DND-41 (cell line): Measurements from ENCODE around the gene PSAP.

ENCODE experiments used
- ATAC-seq: fragments of 200-7000 bp; cut with Tn5 transposase; 3 replicates; pipeline ENCODE4 v1.9.1; 2021; ENCODE audit warnings: low read depth; ENCODE audit not compliant: insufficient read depth
- DNase-seq: peaks from one replicate; pipeline ENCODE4 v3.0.0-alpha.2; 2020
- H2AFZ ChIP-seq: 2 replicates; pipeline ENCODE4 v1.6.0; 2012; ENCODE audit warnings: low read depth, low read length
- H3K27ac ChIP-seq: 2 replicates; pipeline ENCODE4 v1.5.1; 2012; ENCODE audit warnings: low read length, inconsistent platforms
- H3K27me3 ChIP-seq: fragments of 200-600 bp; sonication (generic); 2 replicates; pipeline ENCODE4 v1.6.0; 2012; ENCODE audit warnings: low read length, mild to moderate bottlenecking, inconsistent platforms; ENCODE audit not compliant: insufficient read depth, poor library complexity
- H3K36me3 ChIP-seq: 2 replicates; pipeline ENCODE4 v1.5.1; 2012; ENCODE audit warnings: low read length, inconsistent platforms; ENCODE audit not compliant: insufficient read depth
- H3K4me1 ChIP-seq: 2 replicates; pipeline ENCODE4 v1.5.1; 2012; ENCODE audit warnings: mild to moderate bottlenecking, low read length; ENCODE audit not compliant: insufficient read depth
- H3K4me2 ChIP-seq: 2 replicates; pipeline ENCODE4 v1.6.0; 2012; ENCODE audit warnings: mild to moderate bottlenecking, moderate library complexity, low read length, inconsistent platforms; ENCODE audit not compliant: insufficient read depth
- H3K4me3 ChIP-seq, 2 experiments: fragments of 200-600 bp in 1 of 2; shearing (Covaris generic) in 1 of 2; 2 replicates each; pipeline ENCODE4 v1.5.1; 2012 to 2016; ENCODE audit warnings: inconsistent platforms in 2 of 2, low read length in 2 of 2, mild to moderate bottlenecking in 2 of 2, low read depth in 1 of 2, moderate library complexity in 1 of 2
- H3K79me2 ChIP-seq: 2 replicates; pipeline ENCODE4 v1.6.0; 2012; ENCODE audit warnings: low read length, inconsistent platforms; ENCODE audit not compliant: insufficient read depth
- H3K9ac ChIP-seq: 2 replicates; pipeline ENCODE4 v1.6.0; 2012; ENCODE audit warnings: low read depth, mild to moderate bottlenecking, inconsistent platforms, low read length, moderate library complexity
- H3K9me3 ChIP-seq: 2 replicates; pipeline ENCODE4 v1.5.1; 2012; ENCODE audit warnings: low read length, moderate library complexity, mild to moderate bottlenecking, inconsistent platforms; ENCODE audit not compliant: insufficient read depth, severe bottlenecking
- H4K20me1 ChIP-seq: 2 replicates; pipeline ENCODE4 v1.6.0; 2012; ENCODE audit warnings: low read length; ENCODE audit not compliant: insufficient read depth
- CTCF ChIP-seq: IDR thresholded peaks from 2 replicates; pipeline ENCODE4 v1.5.1; 2012; ENCODE audit warnings: borderline replicate concordance, low read length, moderate library complexity, mild to moderate bottlenecking; ENCODE audit not compliant: poor library complexity, severe bottlenecking; ENCODE audit errors: extremely low read depth
- EZH2 ChIP-seq: IDR thresholded peaks from 3 replicates; pipeline ENCODE4 v1.6.1; 2012; ENCODE audit warnings: borderline replicate concordance, low read depth, mild to moderate bottlenecking, moderate library complexity, low read length, inconsistent platforms; ENCODE audit not compliant: severe bottlenecking

The PSAP gene

GRCh38 chr10:71848325-71849275 is 2.5 kb downstream of the PSAP start:
- Histone ChIP-seq H3K4me3 (peak overlapping the region; percentile 69 to 86; a peak in 3 of 4 replicates), H3K9ac (peak overlapping the region; percentile 84)
- peak; percentile 10; the same call in 2 of the 3 replicates for ATAC-seq

GRCh38 chr10:71847418-71847817 is 3.6 kb downstream of the PSAP start:
- DNase-seq (peak; percentile 38), ATAC-seq (no peak)
- H3K27ac ChIP-seq, result peak overlapping the region; percentile 71; the same call in 1 of the 2 replicates
- peaks cover 86% of the 10 kb centered on the region for H3K4me1 ChIP-seq
- peaks cover 20% of the 10 kb centered on the region for H3K36me3 ChIP-seq
- H3K79me2 ChIP-seq, result peaks cover 91% of the 10 kb centered on the region
- peaks cover 74% of the 10 kb centered on the region for H4K20me1 ChIP-seq
- H3K4me3 ChIP-seq, result peak overlapping the region in 1 of 2 experiments; percentile 40; a peak in 2 of 4 replicates
- no peak overlapping the region; the same call in 1 of the 2 replicates for H3K9ac ChIP-seq
- H3K27me3 ChIP-seq, result no peaks in the 10 kb centered on the region
- no peaks in the 10 kb centered on the region for H3K9me3 ChIP-seq
- peak overlapping the region; percentile 77 for H3K4me2 ChIP-seq
- no peak overlapping the region for H2AFZ ChIP-seq
- TF ChIP-seq EZH2, result no peak
- no peak for TF ChIP-seq CTCF

More at GRCh38 chr10:71848325-71849275, 2.5 kb downstream of the PSAP start:
- H3K36me3 ChIP-seq, result peaks cover 11% of the 10 kb centered on the region
- H2AFZ ChIP-seq, result no peak overlapping the region
- DNase-seq, result peak; percentile 51
- H3K79me2 ChIP-seq, result peaks cover 79% of the 10 kb centered on the region
- peaks cover 62% of the 10 kb centered on the region for H4K20me1 ChIP-seq
- no peaks in the 10 kb centered on the region for H3K9me3 ChIP-seq
- H3K27ac ChIP-seq, result peak overlapping the region; percentile 89
- H3K27me3 ChIP-seq, result no peaks in the 10 kb centered on the region
- TF ChIP-seq CTCF (no peak), EZH2 (no peak)
- peaks cover 78% of the 10 kb centered on the region for H3K4me1 ChIP-seq
- H3K4me2 ChIP-seq, result peak overlapping the region; percentile 77

GRCh38 chr10:71846816-71847215 is 4.2 kb downstream of the PSAP start:
- Histone ChIP-seq H3K9ac (peak overlapping the region; percentile 9; the same call in 1 of the 2 replicates), H3K4me3 (peak overlapping the region in 1 of 2 experiments; percentile 40; a peak in 2 of 4 replicates), H3K4me1 (peaks cover 83% of the 10 kb centered on the region), H3K79me2 (peaks cover 97% of the 10 kb centered on the region), H3K27ac (peak overlapping the region; percentile 71), H3K4me2 (peak overlapping the region; percentile 77), H2AFZ (no peak overlapping the region), H3K9me3 (no peaks in the 10 kb centered on the region), H3K27me3 (no peaks in the 10 kb centered on the region), H3K36me3 (peaks cover 23% of the 10 kb centered on the region), H4K20me1 (peaks cover 79% of the 10 kb centered on the region)
- ATAC-seq (no peak), DNase-seq (peak; percentile 27)
- no peak for TF ChIP-seq CTCF
- TF ChIP-seq EZH2, result no peak
